ENCODE results near the gene EPN2.

EPN2 gene

GRCh38 chr17:19382531-19383444 lies 145.6 kb downstream of the EPN2 start:
- H3K36me3 ChIP-seq (ENCODE audit: low read length), result no peaks in the 10 kb centered on the region
- no peak overlapping the region for H3K27ac ChIP-seq (ENCODE audit: low read depth, low read length)

DNA sequence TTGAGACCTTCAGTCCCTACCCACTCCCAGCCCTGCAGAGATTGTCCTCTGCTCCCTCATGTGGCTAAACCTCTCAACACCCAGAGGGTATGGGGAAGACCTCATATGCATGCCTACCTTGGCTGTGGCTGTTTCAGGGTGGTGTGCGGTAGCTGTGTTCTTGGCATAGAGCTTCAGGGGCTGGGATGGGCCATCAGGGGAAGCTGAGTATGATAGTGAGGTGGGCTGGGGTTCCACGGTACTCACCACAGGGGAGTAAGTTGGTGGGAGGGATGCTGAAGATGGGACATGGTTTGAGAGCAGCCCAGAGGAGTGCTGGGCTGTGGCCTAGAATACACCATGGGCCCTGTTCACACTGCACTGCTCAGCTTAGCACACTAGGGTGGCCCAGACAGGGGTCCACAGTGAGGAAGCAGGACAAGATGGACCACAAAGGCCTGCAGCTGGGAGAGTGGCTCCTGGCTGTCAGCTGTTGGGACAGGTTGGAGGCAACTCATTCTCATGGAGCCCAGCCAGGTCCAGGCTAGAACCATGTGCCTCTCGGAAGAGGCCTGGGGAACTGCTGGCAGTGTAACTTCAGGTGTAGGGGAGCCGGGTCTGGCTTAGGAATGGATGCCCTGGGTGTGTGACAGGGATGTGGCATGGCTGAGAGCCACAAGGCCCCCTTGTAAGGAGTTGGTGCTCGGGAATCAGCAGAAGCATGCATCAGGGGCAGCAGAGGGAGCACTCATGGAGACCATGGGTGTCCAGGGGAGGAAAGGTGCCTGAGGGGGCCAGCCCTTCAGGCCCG lies 146.7 kb downstream of the EPN2 start:
- TF ChIP-seq EZH2phosphoT487 (conservative IDR thresholded peaks at IDR 0.05; ENCODE audit: low read length), result no peak
- TF ChIP-seq, protein P1, sequence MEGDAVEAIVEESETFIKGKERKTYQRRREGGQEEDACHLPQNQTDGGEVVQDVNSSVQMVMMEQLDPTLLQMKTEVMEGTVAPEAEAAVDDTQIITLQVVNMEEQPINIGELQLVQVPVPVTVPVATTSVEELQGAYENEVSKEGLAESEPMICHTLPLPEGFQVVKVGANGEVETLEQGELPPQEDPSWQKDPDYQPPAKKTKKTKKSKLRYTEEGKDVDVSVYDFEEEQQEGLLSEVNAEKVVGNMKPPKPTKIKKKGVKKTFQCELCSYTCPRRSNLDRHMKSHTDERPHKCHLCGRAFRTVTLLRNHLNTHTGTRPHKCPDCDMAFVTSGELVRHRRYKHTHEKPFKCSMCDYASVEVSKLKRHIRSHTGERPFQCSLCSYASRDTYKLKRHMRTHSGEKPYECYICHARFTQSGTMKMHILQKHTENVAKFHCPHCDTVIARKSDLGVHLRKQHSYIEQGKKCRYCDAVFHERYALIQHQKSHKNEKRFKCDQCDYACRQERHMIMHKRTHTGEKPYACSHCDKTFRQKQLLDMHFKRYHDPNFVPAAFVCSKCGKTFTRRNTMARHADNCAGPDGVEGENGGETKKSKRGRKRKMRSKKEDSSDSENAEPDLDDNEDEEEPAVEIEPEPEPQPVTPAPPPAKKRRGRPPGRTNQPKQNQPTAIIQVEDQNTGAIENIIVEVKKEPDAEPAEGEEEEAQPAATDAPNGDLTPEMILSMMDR (IDR thresholded peaks at IDR 0.05; ENCODE audit: insufficient read depth, low read length, poor library complexity, severe bottlenecking), result no peak
- Histone ChIP-seq H3K9me3 (ENCODE audit: insufficient read depth, low read length) (no peaks in the 10 kb centered on the region), H3K9me2 (replicated peaks; ENCODE audit: insufficient read depth, low read length) (no peaks in the 10 kb centered on the region), H3K79me2 (ENCODE audit: insufficient read depth, low read length) (peaks cover 1% of the 10 kb centered on the region; the same call in 1 of the 2 replicates), H2AFZ (ENCODE audit: low read depth, low read length, severe bottlenecking) (no peak overlapping the region), H3K27me3 (ENCODE audit: low read length) (no peaks in the 10 kb centered on the region), H3K27ac (ENCODE audit: low read depth, low read length) (no peak overlapping the region), H3F3A (ENCODE audit: insufficient read depth) (no peaks in the 10 kb centered on the region), H3K4me3 (ENCODE audit: insufficient read depth, low read length, poor library complexity, severe bottlenecking) (no peak overlapping the region), H4K20me1 (ENCODE audit: low read depth, low read length) (no peaks in the 10 kb centered on the region), H3K9ac (ENCODE audit: low read length) (no peak overlapping the region), H3K4me2 (ENCODE audit: low read depth, low read length, poor library complexity, severe bottlenecking) (no peak overlapping the region), H3K36me3 (ENCODE audit: low read length) (no peaks in the 10 kb centered on the region)

More at GRCh38 chr17:19382531-19383444, 145.6 kb downstream of the EPN2 start:
- Histone ChIP-seq H3K27me3 (ENCODE audit: low read length) (no peaks in the 10 kb centered on the region), H3K4me2 (ENCODE audit: low read depth, low read length, poor library complexity, severe bottlenecking) (no peak overlapping the region), H3K4me3 (ENCODE audit: insufficient read depth, low read length, poor library complexity, severe bottlenecking) (no peak overlapping the region), H3K9me2 (replicated peaks; ENCODE audit: insufficient read depth, low read length) (no peaks in the 10 kb centered on the region), H4K20me1 (ENCODE audit: low read depth, low read length) (no peaks in the 10 kb centered on the region), H3F3A (ENCODE audit: insufficient read depth) (no peaks in the 10 kb centered on the region), H3K9ac (ENCODE audit: low read length) (no peak overlapping the region), H2AFZ (ENCODE audit: low read depth, low read length, severe bottlenecking) (no peak overlapping the region), H3K9me3 (ENCODE audit: insufficient read depth, low read length) (no peaks in the 10 kb centered on the region), H3K79me2 (ENCODE audit: insufficient read depth, low read length) (peaks cover 5% of the 10 kb centered on the region; the same call in 1 of the 2 replicates)
- TF ChIP-seq, protein P1 (IDR thresholded peaks at IDR 0.05; ENCODE audit: insufficient read depth, low read length, poor library complexity, severe bottlenecking), result no peak
- no peak for TF ChIP-seq EZH2phosphoT487 (conservative IDR thresholded peaks at IDR 0.05; ENCODE audit: low read length)

GRCh38 chr17:19384723-19385391 lies 147.7 kb downstream of the EPN2 start:
- TF ChIP-seq EZH2phosphoT487 (conservative IDR thresholded peaks at IDR 0.05; ENCODE audit: low read length), result no peak
- TF ChIP-seq, protein P1 (IDR thresholded peaks at IDR 0.05; ENCODE audit: insufficient read depth, low read length, poor library complexity, severe bottlenecking), result no peak
- Histone ChIP-seq H3K9ac (ENCODE audit: low read length) (no peak overlapping the region), H3F3A (ENCODE audit: insufficient read depth) (no peaks in the 10 kb centered on the region), H3K27me3 (ENCODE audit: low read length) (no peaks in the 10 kb centered on the region), H4K20me1 (ENCODE audit: low read depth, low read length) (no peaks in the 10 kb centered on the region), H3K4me2 (ENCODE audit: low read depth, low read length, poor library complexity, severe bottlenecking) (no peak overlapping the region), H3K27ac (ENCODE audit: low read depth, low read length) (no peak overlapping the region), H2AFZ (ENCODE audit: low read depth, low read length, severe bottlenecking) (no peak overlapping the region), H3K9me3 (ENCODE audit: insufficient read depth, low read length) (no peaks in the 10 kb centered on the region), H3K4me3 (ENCODE audit: insufficient read depth, low read length, poor library complexity, severe bottlenecking) (no peak overlapping the region), H3K36me3 (ENCODE audit: low read length) (no peaks in the 10 kb centered on the region), H3K79me2 (ENCODE audit: insufficient read depth, low read length) (no peaks in the 10 kb centered on the region), H3K9me2 (replicated peaks; ENCODE audit: insufficient read depth, low read length) (no peaks in the 10 kb centered on the region)

Data from SU-DHL-6 (cell line).